Vagina (tissue), 2 donors: ENCODE results near the gene SKIDA1.

Source experiments
- POLR2A ChIP-seq, 2 donors: fragments of 450-650 bp; IDR thresholded peaks; one replicate each; pipeline ENCODE4 v1.6.1; 2017; ENCODE audit warnings: antibody characterized with exemption in 2 of 2, mild to moderate bottlenecking in 2 of 2, moderate library complexity in 2 of 2
- POLR2AphosphoS5 ChIP-seq, 2 donors: sonication (generic); formaldehyde crosslinking; IDR thresholded peaks; one replicate each; pipeline ENCODE4 v1.9.0; 2017; ENCODE audit warnings: antibody characterized with exemption in 2 of 2, mild to moderate bottlenecking in 2 of 2, low read depth in 1 of 2; ENCODE audit not compliant: insufficient read depth in 1 of 2
- TF ChIP-seq, protein P1 (sequence below), 3 experiments: fragments of 450-650 bp in 2 of 3; fragments of 200-600 bp in 1 of 3; sonication (generic) in 1 of 3; IDR thresholded peaks; one replicate each; pipeline ENCODE4 v1.5.1; 2017 to 2019; ENCODE audit warnings: antibody characterized with exemption in 3 of 3, mild to moderate bottlenecking in 2 of 3, moderate library complexity in 2 of 3

DNA sequence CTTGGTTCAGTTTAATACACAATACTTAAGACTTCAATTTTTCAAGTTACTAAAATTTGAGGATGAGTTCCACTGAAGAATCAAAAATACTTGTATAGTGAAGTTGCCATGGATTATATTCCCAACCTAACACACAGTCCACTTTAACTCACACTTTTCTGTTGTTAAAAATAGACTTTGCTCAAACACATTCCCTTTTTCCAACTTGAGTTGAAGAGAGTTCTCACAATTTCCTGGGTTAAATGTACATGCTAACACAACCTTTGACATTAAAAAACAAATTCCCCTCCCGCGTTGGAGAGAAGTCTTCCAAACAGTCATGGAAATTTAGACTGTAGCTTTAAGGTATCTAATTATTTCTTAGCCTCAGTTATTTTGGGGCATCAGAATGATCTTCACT lies 27.1 kb downstream of the SKIDA1 start:
- TF ChIP-seq POLR2A (IDR thresholded peaks at IDR 0.05): no peak
- TF ChIP-seq, protein P1, sequence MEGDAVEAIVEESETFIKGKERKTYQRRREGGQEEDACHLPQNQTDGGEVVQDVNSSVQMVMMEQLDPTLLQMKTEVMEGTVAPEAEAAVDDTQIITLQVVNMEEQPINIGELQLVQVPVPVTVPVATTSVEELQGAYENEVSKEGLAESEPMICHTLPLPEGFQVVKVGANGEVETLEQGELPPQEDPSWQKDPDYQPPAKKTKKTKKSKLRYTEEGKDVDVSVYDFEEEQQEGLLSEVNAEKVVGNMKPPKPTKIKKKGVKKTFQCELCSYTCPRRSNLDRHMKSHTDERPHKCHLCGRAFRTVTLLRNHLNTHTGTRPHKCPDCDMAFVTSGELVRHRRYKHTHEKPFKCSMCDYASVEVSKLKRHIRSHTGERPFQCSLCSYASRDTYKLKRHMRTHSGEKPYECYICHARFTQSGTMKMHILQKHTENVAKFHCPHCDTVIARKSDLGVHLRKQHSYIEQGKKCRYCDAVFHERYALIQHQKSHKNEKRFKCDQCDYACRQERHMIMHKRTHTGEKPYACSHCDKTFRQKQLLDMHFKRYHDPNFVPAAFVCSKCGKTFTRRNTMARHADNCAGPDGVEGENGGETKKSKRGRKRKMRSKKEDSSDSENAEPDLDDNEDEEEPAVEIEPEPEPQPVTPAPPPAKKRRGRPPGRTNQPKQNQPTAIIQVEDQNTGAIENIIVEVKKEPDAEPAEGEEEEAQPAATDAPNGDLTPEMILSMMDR (IDR thresholded peaks at IDR 0.05): no peak
- no peak for TF ChIP-seq POLR2AphosphoS5 (IDR thresholded peaks at IDR 0.05; ENCODE audit: insufficient read depth in 1 of 2, low read depth in 1 of 2)
